DOHH2 (cell line): Measurements from ENCODE around the gene GHR.

ENCODE experiments used
- H3F3A ChIP-seq: fragments of 200-600 bp; sonication (generic), shearing (Covaris generic); 2 replicates; pipeline ENCODE4 v1.6.0; 2016; ENCODE audit warnings: antibody characterized with exemption, mild to moderate bottlenecking; ENCODE audit not compliant: control insufficient read depth, insufficient read depth
- H3K27ac ChIP-seq: fragments of 200-600 bp; sonication (generic); 2 replicates; pipeline ENCODE4 v1.5.1; 2014; ENCODE audit warnings: low read depth, mild to moderate bottlenecking, low read length, moderate library complexity
- H3K27me3 ChIP-seq: fragments of 200-600 bp; sonication (generic); 2 replicates; pipeline ENCODE4 v1.6.1; 2014; ENCODE audit warnings: mild to moderate bottlenecking, low read length, mixed read lengths; ENCODE audit not compliant: control insufficient read depth
- H3K36me3 ChIP-seq: fragments of 200-600 bp; sonication (generic); 2 replicates; pipeline ENCODE4 v1.6.1; 2014; ENCODE audit warnings: mild to moderate bottlenecking, low read length, moderate library complexity, mixed read lengths; ENCODE audit not compliant: control insufficient read depth
- H3K4me1 ChIP-seq: fragments of 200-600 bp; sonication (generic); 2 replicates; pipeline ENCODE4 v1.6.1; 2014; ENCODE audit warnings: mild to moderate bottlenecking, low read length, mixed read lengths; ENCODE audit not compliant: control insufficient read depth
- H3K4me2 ChIP-seq: fragments of 200-600 bp; sonication (generic); 2 replicates; pipeline ENCODE4 v1.6.0; 2014; ENCODE audit warnings: mild to moderate bottlenecking, low read length, moderate library complexity
- H3K4me3 ChIP-seq: fragments of 200-600 bp; sonication (generic); 2 replicates; pipeline ENCODE4 v1.5.1; 2014; ENCODE audit warnings: mild to moderate bottlenecking, low read length, mixed read lengths
- H3K79me2 ChIP-seq: fragments of 200-600 bp; sonication (generic); 2 replicates; pipeline ENCODE4 v1.6.1; 2014; ENCODE audit warnings: mild to moderate bottlenecking, low read length, mixed read lengths; ENCODE audit not compliant: control insufficient read depth
- H3K9me2 ChIP-seq: fragments of 200-600 bp; sonication (generic); replicated peaks from 2 replicates; pipeline ENCODE4 v1.6.1; 2014; ENCODE audit warnings: mild to moderate bottlenecking, low read length, mixed read lengths; ENCODE audit not compliant: control insufficient read depth
- H3K9me3 ChIP-seq: fragments of 200-600 bp; sonication (generic); 2 replicates; pipeline ENCODE4 v1.6.1; 2014; ENCODE audit warnings: antibody characterized with exemption, low read length, mixed read lengths; ENCODE audit not compliant: control insufficient read depth, insufficient read depth
- H4K20me1 ChIP-seq: fragments of 200-600 bp; sonication (generic); 2 replicates; pipeline ENCODE4 v1.6.0; 2014; ENCODE audit warnings: low read depth, mild to moderate bottlenecking, antibody characterized with exemption, low read length, moderate library complexity; ENCODE audit not compliant: control insufficient read depth, insufficient read depth
- EZH2phosphoT487 ChIP-seq: fragments of 200-600 bp; sonication (generic); IDR thresholded peaks from 2 replicates; pipeline ENCODE4 v1.6.1; 2017; ENCODE audit warnings: borderline replicate concordance, mild to moderate bottlenecking, antibody characterized with exemption, low read length, moderate library complexity, mixed read lengths
- TF ChIP-seq, protein P1 (sequence below): fragments of 200-600 bp; sonication (generic); IDR thresholded peaks from one replicate; pipeline ENCODE4 v1.5.1; 2014; ENCODE audit warnings: antibody characterized with exemption, mild to moderate bottlenecking, low read depth, low read length; ENCODE audit not compliant: poor library complexity, severe bottlenecking

The GHR gene

DNA sequence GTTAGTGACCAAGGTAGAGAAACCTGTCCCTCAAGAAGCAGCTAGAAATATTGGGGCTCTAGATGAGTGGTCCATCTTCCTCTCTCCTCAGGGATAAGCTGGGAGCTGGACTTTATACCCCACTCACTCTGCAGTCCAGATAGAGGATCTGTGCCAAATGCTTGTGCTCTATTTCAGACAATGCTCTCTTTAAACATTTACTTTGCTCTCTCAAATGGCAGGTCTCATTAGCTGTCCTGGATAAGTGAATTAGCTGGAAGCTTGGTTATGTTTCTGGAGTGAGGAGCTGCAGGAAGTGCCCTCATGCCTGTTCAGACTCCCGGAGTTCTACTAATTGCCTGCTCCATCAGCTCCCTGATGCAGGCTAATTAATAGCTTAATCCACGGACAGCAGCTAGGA, 182.3 kb downstream of the GHR start:
- no peak overlapping the region for H3K4me3 ChIP-seq
- H3K36me3 ChIP-seq: no peaks in the 10 kb centered on the region
- no peaks in the 10 kb centered on the region for H3K79me2 ChIP-seq
- no peaks in the 10 kb centered on the region for H3F3A ChIP-seq
- no peaks in the 10 kb centered on the region for H3K4me1 ChIP-seq
- H3K27ac ChIP-seq: no peak overlapping the region
- TF ChIP-seq, protein P1, sequence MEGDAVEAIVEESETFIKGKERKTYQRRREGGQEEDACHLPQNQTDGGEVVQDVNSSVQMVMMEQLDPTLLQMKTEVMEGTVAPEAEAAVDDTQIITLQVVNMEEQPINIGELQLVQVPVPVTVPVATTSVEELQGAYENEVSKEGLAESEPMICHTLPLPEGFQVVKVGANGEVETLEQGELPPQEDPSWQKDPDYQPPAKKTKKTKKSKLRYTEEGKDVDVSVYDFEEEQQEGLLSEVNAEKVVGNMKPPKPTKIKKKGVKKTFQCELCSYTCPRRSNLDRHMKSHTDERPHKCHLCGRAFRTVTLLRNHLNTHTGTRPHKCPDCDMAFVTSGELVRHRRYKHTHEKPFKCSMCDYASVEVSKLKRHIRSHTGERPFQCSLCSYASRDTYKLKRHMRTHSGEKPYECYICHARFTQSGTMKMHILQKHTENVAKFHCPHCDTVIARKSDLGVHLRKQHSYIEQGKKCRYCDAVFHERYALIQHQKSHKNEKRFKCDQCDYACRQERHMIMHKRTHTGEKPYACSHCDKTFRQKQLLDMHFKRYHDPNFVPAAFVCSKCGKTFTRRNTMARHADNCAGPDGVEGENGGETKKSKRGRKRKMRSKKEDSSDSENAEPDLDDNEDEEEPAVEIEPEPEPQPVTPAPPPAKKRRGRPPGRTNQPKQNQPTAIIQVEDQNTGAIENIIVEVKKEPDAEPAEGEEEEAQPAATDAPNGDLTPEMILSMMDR: no peak
- no peak for TF ChIP-seq EZH2phosphoT487
- no peaks in the 10 kb centered on the region for H3K9me2 ChIP-seq
- H3K27me3 ChIP-seq: no peaks in the 10 kb centered on the region; the same call in 1 of the 2 replicates
- H3K9me3 ChIP-seq: no peaks in the 10 kb centered on the region
- H4K20me1 ChIP-seq: no peaks in the 10 kb centered on the region
- H3K4me2 ChIP-seq: no peak overlapping the region

DNA sequence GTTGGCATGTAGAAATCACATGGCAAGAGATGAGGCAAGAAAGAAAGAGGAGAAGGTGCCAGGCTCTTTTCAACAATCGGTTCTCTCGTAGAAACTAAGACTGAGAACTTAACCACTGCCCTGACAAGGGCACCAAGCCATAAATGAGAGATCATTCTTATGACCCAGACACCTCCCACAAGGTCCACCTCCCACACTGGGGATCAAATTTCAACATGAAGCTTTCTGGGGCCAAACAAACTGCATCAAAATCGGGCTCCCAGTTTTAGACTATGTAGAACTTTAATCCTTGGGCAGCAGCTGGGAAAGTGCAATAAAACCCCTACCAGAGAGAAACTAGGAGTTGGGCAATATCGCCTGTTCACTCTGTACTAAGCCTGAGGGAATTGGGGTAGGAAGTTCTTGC, 183.2 kb downstream of the GHR start:
- Histone ChIP-seq H3K36me3 (no peaks in the 10 kb centered on the region), H3K9me3 (no peaks in the 10 kb centered on the region), H3K9me2 (no peaks in the 10 kb centered on the region), H3K27ac (no peak overlapping the region), H3K79me2 (no peaks in the 10 kb centered on the region), H3K4me3 (no peak overlapping the region), H4K20me1 (no peaks in the 10 kb centered on the region), H3K4me1 (no peaks in the 10 kb centered on the region), H3K27me3 (no peaks in the 10 kb centered on the region; the same call in 1 of the 2 replicates), H3K4me2 (no peak overlapping the region), H3F3A (no peaks in the 10 kb centered on the region)
- no peak for TF ChIP-seq EZH2phosphoT487
- TF ChIP-seq, protein P1: no peak

DNA sequence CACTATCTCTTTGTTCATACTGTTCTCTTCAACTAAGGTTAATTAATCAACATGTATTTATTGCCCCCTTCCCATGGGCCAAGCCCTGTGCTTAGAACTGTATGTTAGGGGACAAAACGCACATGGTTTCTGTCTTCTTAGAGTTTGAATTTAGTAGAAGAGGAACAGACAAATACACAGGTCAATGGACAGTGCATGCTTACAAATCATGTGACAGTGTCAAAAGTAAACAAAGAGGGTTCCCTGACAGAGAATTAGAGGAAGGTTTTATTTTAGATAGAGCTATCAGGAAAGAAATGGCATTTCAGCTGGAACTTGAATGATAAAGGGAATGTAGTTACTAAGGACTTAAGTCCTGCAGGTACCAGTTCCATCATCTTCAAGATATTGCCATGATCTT, 188.2 kb downstream of the GHR start:
- H3K9me3 ChIP-seq: no peaks in the 10 kb centered on the region
- H3K4me1 ChIP-seq: no peaks in the 10 kb centered on the region
- TF ChIP-seq, protein P1: no peak
- TF ChIP-seq EZH2phosphoT487: no peak
- no peak overlapping the region for H3K4me3 ChIP-seq
- no peaks in the 10 kb centered on the region for H3K27me3 ChIP-seq
- no peaks in the 10 kb centered on the region for H3K9me2 ChIP-seq
- no peaks in the 10 kb centered on the region for H3K79me2 ChIP-seq
- no peaks in the 10 kb centered on the region for H3K36me3 ChIP-seq
- no peaks in the 10 kb centered on the region for H3F3A ChIP-seq
- no peak overlapping the region for H3K27ac ChIP-seq
- no peaks in the 10 kb centered on the region for H4K20me1 ChIP-seq
- H3K4me2 ChIP-seq: no peak overlapping the region
